Measurements from ENCODE around the gene CLDN19. TPM values are rescaled to one million over a fixed set of nuclear protein-coding genes. Genes with fewer than 3 reads are reported as not detected.

The CLDN19 gene
- total RNA-seq, 1 experiment from 2014 or later: not detected

GRCh38 chr1:42777852-42778251 is 37.8 kb upstream of the CLDN19 start:
- no TSS peak for BruUV-seq (replicated peaks)
- POLR2A ChIA-PET: interaction anchor here (1.0 to 1.4 kb wide), 2 partner anchors 11 to 296 kb away, joined by 4 to 5 read pairs; partner anchors contain the start of genes C1orf50 and P3H1
- Histone ChIP-seq H3K79me2 (ENCODE audit: insufficient read depth, low read length) (no peaks in the 10 kb centered on the region), H3K27ac (ENCODE audit: low read depth, low read length) (no peak overlapping the region), H3K4me3 (replicated peaks in 1 of 2; ENCODE audit: low read depth in 1 of 2, low read length in 2 of 2) (no peak overlapping the region), H3K9me3 (ENCODE audit: control insufficient read depth in 1 of 2, insufficient read depth in 1 of 2, low read depth in 1 of 2, low read length in 2 of 2) (no peaks in the 10 kb centered on the region), H3K4me2 (ENCODE audit: low read length) (no peak overlapping the region), H3K9me2 (ENCODE audit: insufficient read depth) (no peaks in the 10 kb centered on the region), H4K20me1 (ENCODE audit: insufficient read depth) (no peaks in the 10 kb centered on the region), H2AFZ (ENCODE audit: low read depth, low read length, poor library complexity, severe bottlenecking) (no peak overlapping the region), H3K9ac (ENCODE audit: low read length) (no peak overlapping the region), H3K36me3 (ENCODE audit: control insufficient read depth in 1 of 2, insufficient read depth in 2 of 2, low read length in 2 of 2) (peaks cover 13 to 19% of the 10 kb centered on the region in 2 experiments; a peak in 3 of 4 replicates), H3K4me1 (ENCODE audit: control insufficient read depth in 1 of 2, insufficient read depth in 2 of 2, low read length in 2 of 2) (no peaks in the 10 kb centered on the region), H3K27me3 (ENCODE audit: insufficient read depth, low read length) (no peaks in the 10 kb centered on the region)
- ATAC-seq (peak; percentile 87), DNase-seq (ENCODE audit: low read depth, low spot score) (no peak)
- TF ChIP-seq RAD21 (IDR thresholded peaks at IDR 0.05; ENCODE audit: low read depth) (peak; percentile 90), FOSL1 (IDR thresholded peaks at IDR 0.05; ENCODE audit: low read depth) (no peak), JUND (IDR thresholded peaks at IDR 0.05) (no peak), ZNF274 (IDR thresholded peaks at IDR 0.05; ENCODE audit: low read depth, low read length) (no peak), CTCF (IDR thresholded peaks at IDR 0.05 in 2 of 3, conservative IDR thresholded peaks at IDR 0.05 in 1 of 3; ENCODE audit: borderline replicate concordance in 1 of 3, insufficient read depth in 1 of 3, low read depth in 2 of 3, low read length in 2 of 3) (peak; percentile 61 to 90 (median 76); a peak in 5 of 6 replicates)
- CTCF ChIA-PET: interaction anchor here (0.8 to 7.1 kb wide), 6 partner anchors 11 to 449 kb away, joined by 3 to 96 read pairs (median 6); partner anchors contain the start of genes C1orf50 and P3H1
- intact Hi-C loops (cut with micrococcal nuclease): loop anchor here (1.0 kb wide), 2 partner anchors 135 to 295 kb away; no protein-coding TSS in a partner anchor
- RAD21 ChIA-PET (ENCODE audit: low non-redundant PET in 1 of 2, low total read pairs in 2 of 2, uncharacterized antibody in 2 of 2, unreplicated experiment in 2 of 2): interaction anchor here (0.9 to 3.1 kb wide), 5 partner anchors 38 to 296 kb away, joined by 3 to 14 read pairs (median 6); no protein-coding TSS in a partner anchor

GRCh38 chr1:42776502-42776901 is 36.5 kb upstream of the CLDN19 start:
- Histone ChIP-seq H2AFZ (ENCODE audit: low read depth, low read length, poor library complexity, severe bottlenecking) (no peak overlapping the region), H3K27me3 (ENCODE audit: insufficient read depth, low read length) (no peaks in the 10 kb centered on the region), H3K4me2 (ENCODE audit: low read length) (no peak overlapping the region), H4K20me1 (ENCODE audit: insufficient read depth) (no peaks in the 10 kb centered on the region), H3K9me3 (ENCODE audit: control insufficient read depth in 1 of 2, insufficient read depth in 1 of 2, low read depth in 1 of 2, low read length in 2 of 2) (no peaks in the 10 kb centered on the region), H3K9ac (ENCODE audit: low read length) (no peak overlapping the region), H3K79me2 (ENCODE audit: insufficient read depth, low read length) (no peaks in the 10 kb centered on the region), H3K4me1 (ENCODE audit: control insufficient read depth in 1 of 2, insufficient read depth in 2 of 2, low read length in 2 of 2) (no peaks in the 10 kb centered on the region), H3K27ac (ENCODE audit: low read depth, low read length) (no peak overlapping the region), H3K9me2 (ENCODE audit: insufficient read depth) (no peaks in the 10 kb centered on the region), H3K36me3 (ENCODE audit: control insufficient read depth in 1 of 2, insufficient read depth in 2 of 2, low read length in 2 of 2) (peaks cover 13 to 19% of the 10 kb centered on the region in 2 experiments; a peak in 3 of 4 replicates), H3K4me3 (replicated peaks in 1 of 2; ENCODE audit: low read depth in 1 of 2, low read length in 2 of 2) (no peak overlapping the region)
- CTCF ChIA-PET: interaction anchor here (1.0 to 7.1 kb wide), 2 partner anchors 137 to 297 kb away, joined by 3 to 96 read pairs; no protein-coding TSS in a partner anchor
- intact Hi-C loops (cut with micrococcal nuclease): no loop called here
- BruUV-seq (replicated peaks): no TSS peak
- POLR2A ChIA-PET: no interaction called here
- RAD21 ChIA-PET (ENCODE audit: low non-redundant PET in 1 of 2, low total read pairs in 2 of 2, uncharacterized antibody in 2 of 2, unreplicated experiment in 2 of 2): interaction anchor here in 1 of 2 experiments (3.1 kb wide), 1 partner anchor 297 kb away, joined by 14 read pairs; no protein-coding TSS in a partner anchor
- no peak for DNase-seq (ENCODE audit: low read depth, low spot score)
- ATAC-seq: no peak
- TF ChIP-seq ZNF274 (IDR thresholded peaks at IDR 0.05; ENCODE audit: low read depth, low read length): no peak
- no peak for TF ChIP-seq REST (IDR thresholded peaks at IDR 0.05; ENCODE audit: low read depth)
- no peak for TF ChIP-seq CEBPB (IDR thresholded peaks at IDR 0.05; ENCODE audit: low read depth)
- no peak for TF ChIP-seq EZH2phosphoT487 (IDR thresholded peaks at IDR 0.05; ENCODE audit: borderline replicate concordance)
- no peak for TF ChIP-seq EGR1 (IDR thresholded peaks at IDR 0.05; ENCODE audit: low read depth)
